Esophagus squamous epithelium (tissue), 5 donors: ENCODE measurements around the gene LRRC19. TPM values are rescaled to one million over a fixed set of nuclear protein-coding genes. Genes with fewer than 3 reads are reported as not detected.
A peak's percentile ranks its signal among the peaks of the same experiment; 100 is the strongest.

Experiments used
- DNase-seq: peaks from one replicate; lab custom pipeline; 2025; lab: John Stamatoyannopoulos, UW
- H3K27ac ChIP-seq, 4 donors: fragments of 200-600 bp; sonication (generic); one replicate each; pipeline ENCODE4 v1.5.1; 2016 to 2019; ENCODE audit warnings: mild to moderate bottlenecking in 1 of 4
- H3K27me3 ChIP-seq, 4 donors: fragments of 200-600 bp; sonication (generic); 1 replicate in 3 of 4; 2 replicates in 1 of 4; pipeline versions ENCODE4 v1.5.1 to v1.6.0; 2017 to 2021; ENCODE audit warnings: antibody characterized with exemption in 1 of 4
- H3K36me3 ChIP-seq, 3 donors: fragments of 200-600 bp; sonication (generic); one replicate each; pipeline ENCODE4 v1.5.1; 2016 to 2019
- H3K4me1 ChIP-seq, 3 donors: fragments of 200-600 bp; sonication (generic); one replicate each; pipeline ENCODE4 v1.5.1; 2017 to 2019
- H3K4me3 ChIP-seq, 4 donors: fragments of 200-600 bp; sonication (generic); 1 replicate in 3 of 4; 2 replicates in 1 of 4; pipeline ENCODE4 v1.5.1; 2016 to 2019; ENCODE audit warnings: mild to moderate bottlenecking in 2 of 4, moderate library complexity in 1 of 4
- H3K9me3 ChIP-seq, 3 donors: fragments of 200-600 bp; sonication (generic); one replicate each; pipeline ENCODE4 v1.5.1; 2016 to 2019
- CTCF ChIP-seq, 6 experiments: fragments of 450-650 bp in 4 of 6; fragments of 200-600 bp in 2 of 6; sonication (generic) in 2 of 6; IDR thresholded peaks; one replicate each; pipeline ENCODE4 v1.5.1; 2016 to 2019; ENCODE audit warnings: antibody characterized with exemption in 6 of 6, mild to moderate bottlenecking in 4 of 6, moderate library complexity in 4 of 6
- POLR2A ChIP-seq, 4 donors: fragments of 450-650 bp; IDR thresholded peaks; one replicate each; pipeline ENCODE4 v1.6.1; 2017; ENCODE audit warnings: antibody characterized with exemption in 4 of 4, mild to moderate bottlenecking in 4 of 4, moderate library complexity in 3 of 4
- WGBS, 2 donors: methylation state at CpG; one replicate each; pipeline ENCODE4 v1.1.5; 2018; 5-methylcytosine and 5-hydroxymethylcytosine counted together
- intact Hi-C: fragments of 100-400 bp; cut with DNase I; formaldehyde crosslinking; loops from one replicate; pipeline ENCODE4 v1.15.0; 2022
- total RNA-seq, 4 donors: library from RNA; depleted of rRNA; stranded (reverse); fragments of >200 nt; gene quantifications; one replicate each; pipeline ENCODE4 v1.1.0, GENCODE V29; 2016
- donor health status: DM: yes; HTN: yes; CAD: no.

LRRC19 gene
- total RNA-seq, 4 donors from 2014 or later: not detected

GRCh38 chr9:26983340-26983739 lies 22.1 kb downstream of the LRRC19 start:
- TF ChIP-seq POLR2A (IDR thresholded peaks at IDR 0.05) (no peak), CTCF (IDR thresholded peaks at IDR 0.05) (no peak)
- 50 to 71% methylated on average over 1 of the region's 1 CpG for WGBS, 2 donors
- no peak overlapping the region for H3K27ac ChIP-seq
- no peaks in the 10 kb centered on the region for H3K4me1 ChIP-seq
- no peaks in the 10 kb centered on the region for H3K27me3 ChIP-seq
- H3K36me3 ChIP-seq: peaks cover 0 to 85% (median 6%) of the 10 kb centered on the region in 3 donors
- DNase-seq: no peak
- no peaks in the 10 kb centered on the region for H3K9me3 ChIP-seq
- intact Hi-C loops: no loop called here
- no peak overlapping the region for H3K4me3 ChIP-seq

- Histone ChIP-seq H3K27ac (no peak overlapping the region), H3K27me3 (no peaks in the 10 kb centered on the region), H3K4me1 (peaks cover 0 to 8% (median 0%) of the 10 kb centered on the region in 3 donors), H3K36me3 (peaks cover 0 to 22% (median 0%) of the 10 kb centered on the region in 3 donors), H3K4me3 (no peak overlapping the region), H3K9me3 (no peaks in the 10 kb centered on the region)
- intact Hi-C loops: loop anchor here (10.0 kb wide), 1 partner anchor 231 kb away; no protein-coding TSS in a partner anchor
- WGBS, 2 donors: 86 to 89% methylated on average over 16 of the region's 18 CpGs
- DNase-seq: no peak
- TF ChIP-seq CTCF (IDR thresholded peaks at IDR 0.05): peak in 4 of 6 experiments; percentile 13 to 45 (median 34)
- TF ChIP-seq POLR2A (IDR thresholded peaks at IDR 0.05): no peak
Measured at GRCh38 chr9:26975728-26976707, 29.5 kb downstream of the LRRC19 start.

GRCh38 chr9:26974927-26975326 lies 30.5 kb downstream of the LRRC19 start:
- peaks cover 0 to 12% (median 0%) of the 10 kb centered on the region in 3 donors for H3K36me3 ChIP-seq
- no peak for TF ChIP-seq POLR2A (IDR thresholded peaks at IDR 0.05)
- TF ChIP-seq CTCF (IDR thresholded peaks at IDR 0.05): no peak

GRCh38 chr9:26973989-26974388 lies 31.5 kb downstream of the LRRC19 start:
- no peak for DNase-seq
- intact Hi-C loops: loop anchor here (10.0 kb wide), 1 partner anchor 229 kb away; no protein-coding TSS in a partner anchor
- H3K9me3 ChIP-seq: no peaks in the 10 kb centered on the region
- H3K4me1 ChIP-seq: peaks cover 0 to 8% (median 0%) of the 10 kb centered on the region in 3 donors
- H3K36me3 ChIP-seq: peaks cover 0 to 9% (median 0%) of the 10 kb centered on the region in 3 donors
- no peak overlapping the region for H3K4me3 ChIP-seq
- WGBS, 2 donors: 92 to 93% methylated on average over 5 of the region's 5 CpGs
- H3K27me3 ChIP-seq: no peaks in the 10 kb centered on the region
- H3K27ac ChIP-seq: no peak overlapping the region
- TF ChIP-seq POLR2A (IDR thresholded peaks at IDR 0.05): no peak
- TF ChIP-seq CTCF (IDR thresholded peaks at IDR 0.05): no peak

More at GRCh38 chr9:26974927-26975326, 30.5 kb downstream of the LRRC19 start:
- 87 to 90% methylated on average over 4 of the region's 4 CpGs for WGBS, 2 donors
- DNase-seq: no peak
- Histone ChIP-seq H3K4me3 (no peak overlapping the region), H3K27ac (no peak overlapping the region), H3K4me1 (peaks cover 0 to 8% (median 0%) of the 10 kb centered on the region in 3 donors), H3K9me3 (no peaks in the 10 kb centered on the region), H3K27me3 (no peaks in the 10 kb centered on the region)
- intact Hi-C loops: loop anchor here (10.0 kb wide), 1 partner anchor 230 kb away; no protein-coding TSS in a partner anchor

- WGBS, 2 donors: 82 to 83% methylated on average over 1 of the region's 1 CpG
- no peaks in the 10 kb centered on the region for H3K9me3 ChIP-seq
- intact Hi-C loops: loop anchor here (10.0 kb wide), 1 partner anchor 227 kb away; no protein-coding TSS in a partner anchor
- TF ChIP-seq POLR2A (IDR thresholded peaks at IDR 0.05): no peak
- no peak for TF ChIP-seq CTCF (IDR thresholded peaks at IDR 0.05)
- no peak for DNase-seq
- H3K36me3 ChIP-seq: peaks cover 0 to 9% (median 0%) of the 10 kb centered on the region in 3 donors
- H3K27ac ChIP-seq: no peak overlapping the region
- no peak overlapping the region for H3K4me3 ChIP-seq
- peaks cover 0 to 8% (median 0%) of the 10 kb centered on the region in 3 donors for H3K4me1 ChIP-seq
- H3K27me3 ChIP-seq: no peaks in the 10 kb centered on the region
Measured at GRCh38 chr9:26971721-26972120, 33.8 kb downstream of the LRRC19 start.
